Ascending aorta (tissue), 2 donors: ENCODE data around the gene MDM2. TPM values are rescaled to one million over a fixed set of nuclear protein-coding genes. Genes with fewer than 3 reads are reported as not detected.

Source experiments
- DNase-seq, 2 donors: peaks; one replicate each; pipeline ENCODE4 v3.0.0-alpha.2; 2019; ENCODE audit warnings: low spot score in 2 of 2
- H3K27ac ChIP-seq, 2 donors: fragments of 200-600 bp; sonication (generic); one replicate each; pipeline ENCODE4 v1.5.1; 2016 to 2017; ENCODE audit warnings: mild to moderate bottlenecking in 1 of 2
- H3K27me3 ChIP-seq: fragments of 200-600 bp; sonication (generic); one replicate; pipeline ENCODE4 v1.5.1; 2017
- H3K36me3 ChIP-seq, 2 donors: fragments of 200-600 bp; sonication (generic); one replicate each; pipeline ENCODE4 v1.5.1; 2016
- H3K4me1 ChIP-seq, 2 donors: fragments of 200-600 bp; sonication (generic); one replicate each; pipeline ENCODE4 v1.5.1; 2016 to 2017; ENCODE audit warnings: mild to moderate bottlenecking in 1 of 2
- H3K4me3 ChIP-seq, 2 donors: fragments of 200-600 bp; sonication (generic); one replicate each; pipeline ENCODE4 v1.5.1; 2016 to 2017; ENCODE audit warnings: mild to moderate bottlenecking in 1 of 2
- H3K9me3 ChIP-seq, 2 donors: fragments of 200-600 bp; sonication (generic); one replicate each; pipeline ENCODE4 v1.5.1; 2016
- CTCF ChIP-seq, 3 experiments: fragments of 200-600 bp in 2 of 3; fragments of 450-650 bp in 1 of 3; sonication (generic) in 2 of 3; IDR thresholded peaks; one replicate each; pipeline ENCODE4 v1.5.1; 2016 to 2019; ENCODE audit warnings: antibody characterized with exemption in 3 of 3, mild to moderate bottlenecking in 1 of 3, moderate library complexity in 1 of 3
- intact Hi-C: fragments of 100-400 bp; cut with DNase I; formaldehyde crosslinking; loops from one replicate; pipeline ENCODE4 v1.15.1; 2023
- total RNA-seq: library from RNA; depleted of rRNA; stranded (reverse); fragments of >200 nt; gene quantifications from one replicate; pipeline ENCODE4 v1.1.0, GENCODE V29; 2016

MDM2 gene
- total RNA-seq, 1 donor from 2014 or later: 24.2 TPM

GRCh38 chr12:68771223-68771925 is 36.6 kb upstream of the MDM2 start:
- intact Hi-C loops: no loop called here
- no peak for TF ChIP-seq CTCF (IDR thresholded peaks at IDR 0.05)

GRCh38 chr12:68772714-68773113 is 35.3 kb upstream of the MDM2 start:
- no peaks in the 10 kb centered on the region for H3K36me3 ChIP-seq
- intact Hi-C loops: no loop called here
- no peak overlapping the region for H3K27ac ChIP-seq
- H3K27me3 ChIP-seq: no peaks in the 10 kb centered on the region
- no peak for DNase-seq
- no peaks in the 10 kb centered on the region for H3K9me3 ChIP-seq
- no peak for TF ChIP-seq CTCF (IDR thresholded peaks at IDR 0.05)
- H3K4me3 ChIP-seq: no peak overlapping the region
- no peaks in the 10 kb centered on the region for H3K4me1 ChIP-seq

More at GRCh38 chr12:68771223-68771925, 36.6 kb upstream of the MDM2 start:
- H3K27ac ChIP-seq: no peak overlapping the region
- H3K36me3 ChIP-seq: peaks cover 5 to 7% of the 10 kb centered on the region in 2 donors
- no peaks in the 10 kb centered on the region for H3K27me3 ChIP-seq
- H3K4me3 ChIP-seq: no peak overlapping the region
- H3K9me3 ChIP-seq: no peaks in the 10 kb centered on the region
- H3K4me1 ChIP-seq: no peaks in the 10 kb centered on the region
- no peak for DNase-seq

- no peak for DNase-seq
- no peaks in the 10 kb centered on the region for H3K4me1 ChIP-seq
- H3K36me3 ChIP-seq: no peaks in the 10 kb centered on the region
- no peak for TF ChIP-seq CTCF (IDR thresholded peaks at IDR 0.05)
- intact Hi-C loops: no loop called here
- no peaks in the 10 kb centered on the region for H3K9me3 ChIP-seq
- no peak overlapping the region for H3K4me3 ChIP-seq
- no peaks in the 10 kb centered on the region for H3K27me3 ChIP-seq
- H3K27ac ChIP-seq: no peak overlapping the region
Observed at GRCh38 chr12:68773582-68773981, 34.4 kb upstream of the MDM2 start.

GRCh38 chr12:68775121-68775630 is 32.8 kb upstream of the MDM2 start:
- no peak for TF ChIP-seq CTCF (IDR thresholded peaks at IDR 0.05)
- Histone ChIP-seq H3K36me3 (no peaks in the 10 kb centered on the region), H3K27ac (no peak overlapping the region), H3K4me3 (no peak overlapping the region), H3K9me3 (no peaks in the 10 kb centered on the region), H3K27me3 (no peaks in the 10 kb centered on the region), H3K4me1 (no peaks in the 10 kb centered on the region)
- intact Hi-C loops: no loop called here
- DNase-seq: no peak

- no peaks in the 10 kb centered on the region for H3K36me3 ChIP-seq
- no peak overlapping the region for H3K4me3 ChIP-seq
- no peak for TF ChIP-seq CTCF (IDR thresholded peaks at IDR 0.05)
- H3K9me3 ChIP-seq: no peaks in the 10 kb centered on the region
- DNase-seq: no peak
- no peaks in the 10 kb centered on the region for H3K4me1 ChIP-seq
- H3K27ac ChIP-seq: no peak overlapping the region
- intact Hi-C loops: no loop called here
- H3K27me3 ChIP-seq: no peaks in the 10 kb centered on the region
Observed at GRCh38 chr12:68776976-68777610, 30.9 kb upstream of the MDM2 start.
